K562 (cell line): ENCODE measurements around the gene TUBG2. TPM values are rescaled to one million over a fixed set of nuclear protein-coding genes. Genes with fewer than 3 reads are reported as not detected.
A peak's percentile ranks its signal among the peaks of the same experiment; 100 is the strongest.

Experiments used
- ELK1 ChIP-seq: sonication (generic); formaldehyde crosslinking; IDR thresholded peaks from 2 replicates; pipeline ENCODE4 v1.8.1; 2022; ENCODE audit warnings: missing genetic modification reagents
- HDAC6 ChIP-seq: IDR thresholded peaks from 2 replicates; pipeline ENCODE4 v1.6.1; 2012; ENCODE audit warnings: low read depth, mild to moderate bottlenecking, control low read depth, inconsistent platforms, low read length, moderate library complexity
- KAT2B ChIP-seq: IDR thresholded peaks from one replicate; pipeline ENCODE4 v1.6.1; 2012; ENCODE audit warnings: low read depth, mild to moderate bottlenecking, control low read depth, inconsistent platforms, low read length, moderate library complexity
- POLR3A ChIP-seq: IDR thresholded peaks from 2 replicates; pipeline ENCODE4 v1.6.1; 2011; ENCODE audit warnings: borderline replicate concordance, mild to moderate bottlenecking, moderate library complexity; ENCODE audit not compliant: insufficient read length, insufficient read depth; ENCODE audit errors: extremely low read depth
- POU5F1 ChIP-seq: fragments of 150-350 bp; IDR thresholded peaks from 2 replicates; pipeline ENCODE4 v1.6.1; 2014; ENCODE audit warnings: borderline replicate concordance, low read length, low read depth, mild to moderate bottlenecking; ENCODE audit not compliant: partially characterized antibody
- RAD21 ChIP-seq, 2 experiments: fragments of 250-450 bp in 1 of 2; fragments of 450-650 bp in 1 of 2; sonication (Bioruptor Pico) in 1 of 2; formaldehyde crosslinking in 1 of 2; IDR thresholded peaks in 1 of 2; conservative IDR thresholded peaks in 1 of 2; 2 replicates each; pipeline versions ENCODE4 v1.4.0 to v1.8.0; 2020 to 2022; ENCODE audit warnings: mild to moderate bottlenecking in 2 of 2, moderate library complexity in 1 of 2
- SLC30A9 ChIP-seq: fragments of 250-450 bp; sonication (Bioruptor Pico); IDR thresholded peaks from 2 replicates; pipeline ENCODE4 v1.8.0; 2022; ENCODE audit warnings: mild to moderate bottlenecking, moderate library complexity
- TARDBP ChIP-seq: fragments of 450-650 bp; IDR thresholded peaks from 2 replicates; pipeline ENCODE4 v1.6.1; 2016
- ZBTB33 ChIP-seq: sonication (generic); formaldehyde crosslinking; IDR thresholded peaks from 2 replicates; pipeline ENCODE4 v1.8.1; 2023; ENCODE audit warnings: mild to moderate bottlenecking, missing genetic modification reagents
- ZNF143 ChIP-seq: sonication (generic); formaldehyde crosslinking; IDR thresholded peaks from 2 replicates; pipeline ENCODE4 v1.9.0; 2022; ENCODE audit warnings: mild to moderate bottlenecking, missing genetic modification reagents
- ZNF3 ChIP-seq: fragments of 250-450 bp; sonication (Bioruptor Pico); IDR thresholded peaks from 2 replicates; pipeline ENCODE4 v1.5.0; 2021; ENCODE audit warnings: mild to moderate bottlenecking, moderate library complexity
- ZNF407 ChIP-seq: fragments of 450-650 bp; IDR thresholded peaks from 2 replicates; pipeline ENCODE4 v1.6.1; 2016; ENCODE audit warnings: low read depth
- polyA plus RNA-seq, 8 experiments: library from polyadenylated mRNA; depleted of rRNA in 4 of 8; stranded (reverse) in 5 of 8; unstranded in 3 of 8; fragments of >200 nt; fragmentation: Nextera tagmentation in 2 of 8; fragmentation: Illumina TruSeq in 1 of 8; extraction: Ambion mirVana in 2 of 8; extraction: Trizol in 1 of 8; gene quantifications; 2 replicates each; pipeline versions ENCODE4 v1.2.1 to v1.2.3, GENCODE V29; 2011 to 2014; ENCODE audit warnings: inconsistent platforms in 1 of 8, missing spikeins in 1 of 8
- total RNA-seq, 7 experiments: library from RNA; depleted of rRNA in 6 of 7; stranded (reverse); fragments of >200 nt in 6 of 7; fragmentation: Illumina TruSeq in 2 of 7; extraction: Trizol in 2 of 7; gene quantifications; 2 replicates each; pipeline versions ENCODE4 v1.2.1 to v1.2.3, GENCODE V29; 2011 to 2021; ENCODE audit warnings: low replicate concordance in 1 of 7
- TF ChIP-seq, protein P1 (sequence below): fragments of 250-450 bp; sonication (Bioruptor Pico); IDR thresholded peaks from 2 replicates; pipeline ENCODE4 v1.5.0; 2021

Gene TUBG2
- total and polyA plus RNA-seq, 9 of the 15 experiments (the other 6 are each of a cell fraction or from before 2014, with no cell fraction given): 0.09 to 0.80 (median 0.24) TPM; not detected in 2

DNA sequence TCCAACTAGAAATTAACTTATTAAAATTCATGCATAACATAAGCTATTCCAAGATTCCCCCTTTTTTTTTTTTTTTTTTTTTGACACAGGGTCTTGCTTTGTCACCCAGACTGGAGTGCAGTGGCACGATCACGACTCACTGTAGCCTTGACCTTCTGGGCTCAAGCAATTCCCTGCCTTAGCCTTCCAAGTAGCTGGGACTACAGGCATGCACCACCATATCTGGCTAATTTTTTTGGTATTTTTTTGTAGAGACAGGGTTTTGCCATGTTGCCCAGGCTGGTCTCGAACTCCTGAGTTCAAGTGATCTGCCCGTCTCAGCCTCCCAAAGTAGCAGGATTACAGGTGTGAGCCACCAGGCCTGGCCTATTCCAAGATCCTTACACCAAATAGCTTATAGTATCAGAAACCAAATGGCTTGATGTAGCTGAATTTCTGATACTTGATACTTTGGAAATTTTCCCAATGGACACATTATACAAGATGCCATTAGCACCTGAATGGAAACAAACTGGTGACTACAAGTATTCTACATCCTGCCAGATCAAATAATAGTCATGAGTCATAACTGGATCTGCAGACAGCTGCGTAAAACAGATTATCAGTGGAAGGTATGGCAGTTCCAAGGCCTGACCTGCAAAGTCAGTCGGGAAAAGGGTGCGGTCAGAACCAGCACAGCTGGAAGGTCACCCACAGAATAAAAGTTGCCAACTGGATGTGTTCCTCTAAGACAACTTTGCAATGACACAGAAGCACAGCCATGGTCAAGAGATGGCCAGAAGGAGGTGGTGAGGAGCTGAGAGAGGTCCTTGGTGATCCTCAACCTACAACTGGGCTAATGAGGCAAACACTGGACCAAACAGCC is 35.1 kb upstream of the TUBG2 start (continued):
- TF ChIP-seq ZNF407: no peak
- TF ChIP-seq POLR3A: no peak
- no peak for TF ChIP-seq HDAC6
- no peak for TF ChIP-seq SLC30A9 (CRISPR knock-in tag)
- TF ChIP-seq, protein P1, sequence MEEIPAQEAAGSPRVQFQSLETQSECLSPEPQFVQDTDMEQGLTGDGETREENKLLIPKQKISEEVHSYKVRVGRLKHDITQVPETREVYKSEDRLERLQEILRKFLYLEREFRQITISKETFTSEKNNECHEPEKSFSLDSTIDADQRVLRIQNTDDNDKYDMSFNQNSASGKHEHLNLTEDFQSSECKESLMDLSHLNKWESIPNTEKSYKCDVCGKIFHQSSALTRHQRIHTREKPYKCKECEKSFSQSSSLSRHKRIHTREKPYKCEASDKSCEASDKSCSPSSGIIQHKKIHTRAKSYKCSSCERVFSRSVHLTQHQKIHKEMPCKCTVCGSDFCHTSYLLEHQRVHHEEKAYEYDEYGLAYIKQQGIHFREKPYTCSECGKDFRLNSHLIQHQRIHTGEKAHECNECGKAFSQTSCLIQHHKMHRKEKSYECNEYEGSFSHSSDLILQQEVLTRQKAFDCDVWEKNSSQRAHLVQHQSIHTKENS (CRISPR knock-in tag): no peak
- TF ChIP-seq ELK1: no peak
- TF ChIP-seq TARDBP: no peak
- TF ChIP-seq RAD21 (CRISPR knock-in tag; conservative IDR thresholded peaks at IDR 0.05 in 1 of 2, IDR thresholded peaks at IDR 0.05 in 1 of 2): peak; percentile 20 to 62; a peak in 2 of 4 replicates
- TF ChIP-seq POU5F1: no peak
- TF ChIP-seq KAT2B: no peak
- no peak; the same call in 1 of the 2 replicates for TF ChIP-seq ZNF143
- TF ChIP-seq ZNF3 (CRISPR knock-in tag): no peak
- TF ChIP-seq ZBTB33 (CRISPR knock-in tag): no peak
